Gastroesophageal sphincter (tissue), 4 donors: ENCODE data around the gene L3MBTL1. TPM values are rescaled to one million over a fixed set of nuclear protein-coding genes. Genes with fewer than 3 reads are reported as not detected.

Experiments used
- ATAC-seq: fragments of 150-250 bp; one replicate; pipeline ENCODE4 v1.9.1; 2016; ENCODE audit warnings: mild to moderate bottlenecking, moderate library complexity
- H3K27ac ChIP-seq, 4 donors: fragments of 200-600 bp; sonication (generic) in 3 of 4; 1 replicate in 3 of 4; 2 replicates in 1 of 4; pipeline ENCODE4 v1.5.1; 2016 to 2019
- H3K27me3 ChIP-seq: fragments of 200-600 bp; sonication (generic); one replicate; pipeline ENCODE4 v1.5.1; 2019
- H3K36me3 ChIP-seq, 2 donors: fragments of 200-600 bp; sonication (generic); one replicate each; pipeline ENCODE4 v1.5.1; 2019; ENCODE audit warnings: control low read depth in 1 of 2
- H3K4me1 ChIP-seq, 3 donors: fragments of 200-600 bp; sonication (generic); 1 replicate in 2 of 3; 2 replicates in 1 of 3; pipeline ENCODE4 v1.5.1; 2016 to 2019; ENCODE audit warnings: control low read depth in 2 of 3
- H3K4me3 ChIP-seq, 2 donors: fragments of 200-600 bp; sonication (generic); one replicate each; pipeline ENCODE4 v1.5.1; 2019; ENCODE audit warnings: mild to moderate bottlenecking in 1 of 2, moderate library complexity in 1 of 2
- H3K9me3 ChIP-seq, 3 donors: fragments of 200-600 bp; sonication (generic); one replicate each; pipeline ENCODE4 v1.5.1; 2017 to 2019; ENCODE audit warnings: control low read depth in 2 of 3
- EP300 ChIP-seq: sonication (generic); formaldehyde crosslinking; IDR thresholded peaks from one replicate; pipeline ENCODE4 v1.6.1; 2017; ENCODE audit warnings: antibody characterized with exemption, mild to moderate bottlenecking
- POLR2A ChIP-seq, 2 donors: fragments of 450-650 bp; IDR thresholded peaks; one replicate each; pipeline ENCODE4 v1.6.1; 2017; ENCODE audit warnings: antibody characterized with exemption in 2 of 2, mild to moderate bottlenecking in 2 of 2, moderate library complexity in 1 of 2
- POLR2AphosphoS5 ChIP-seq: sonication (generic); formaldehyde crosslinking; IDR thresholded peaks from one replicate; pipeline ENCODE4 v1.6.1; 2017; ENCODE audit warnings: antibody characterized with exemption
- WGBS, 2 donors: methylation state at CpG; one replicate each; pipeline ENCODE4 v1.1.5; 2018; ENCODE audit warnings: low coverage in 1 of 2; 5-methylcytosine and 5-hydroxymethylcytosine counted together
- total RNA-seq, 4 donors: library from RNA; depleted of rRNA; stranded (reverse); fragments of >200 nt; gene quantifications; one replicate each; pipeline ENCODE4 v1.1.0, GENCODE V29; 2016
- TF ChIP-seq, protein P1 (sequence below), 4 experiments: fragments of 200-600 bp in 2 of 4; fragments of 450-650 bp in 2 of 4; sonication (generic) in 1 of 4; IDR thresholded peaks; one replicate each; pipeline ENCODE4 v1.5.1; 2017 to 2019; ENCODE audit warnings: antibody characterized with exemption in 4 of 4, mild to moderate bottlenecking in 2 of 4, moderate library complexity in 2 of 4

L3MBTL1 gene
- total RNA-seq, 4 donors from 2014 or later: 7.5 to 34.7 (median 15.7) TPM

DNA sequence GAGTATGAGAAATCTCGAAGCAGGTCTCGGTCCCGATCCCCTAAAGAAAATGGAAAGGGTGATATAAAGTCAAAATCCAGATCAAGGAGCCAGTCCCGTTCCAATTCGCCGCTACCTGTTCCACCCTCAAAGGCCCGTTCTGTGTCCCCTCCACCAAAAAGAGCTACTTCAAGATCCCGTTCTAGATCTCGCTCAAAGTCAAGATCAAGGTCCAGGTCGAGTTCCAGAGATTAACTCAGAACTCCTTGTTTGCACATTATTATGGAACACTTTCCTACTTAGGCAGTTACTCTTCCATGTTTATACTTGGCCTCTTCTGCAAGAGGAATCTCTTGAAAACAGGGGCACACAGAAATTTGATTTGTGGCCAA lies 46.7 kb upstream of the L3MBTL1 start:
- TF ChIP-seq POLR2AphosphoS5: no peak
- no peak for TF ChIP-seq EP300
- TF ChIP-seq, protein P1, sequence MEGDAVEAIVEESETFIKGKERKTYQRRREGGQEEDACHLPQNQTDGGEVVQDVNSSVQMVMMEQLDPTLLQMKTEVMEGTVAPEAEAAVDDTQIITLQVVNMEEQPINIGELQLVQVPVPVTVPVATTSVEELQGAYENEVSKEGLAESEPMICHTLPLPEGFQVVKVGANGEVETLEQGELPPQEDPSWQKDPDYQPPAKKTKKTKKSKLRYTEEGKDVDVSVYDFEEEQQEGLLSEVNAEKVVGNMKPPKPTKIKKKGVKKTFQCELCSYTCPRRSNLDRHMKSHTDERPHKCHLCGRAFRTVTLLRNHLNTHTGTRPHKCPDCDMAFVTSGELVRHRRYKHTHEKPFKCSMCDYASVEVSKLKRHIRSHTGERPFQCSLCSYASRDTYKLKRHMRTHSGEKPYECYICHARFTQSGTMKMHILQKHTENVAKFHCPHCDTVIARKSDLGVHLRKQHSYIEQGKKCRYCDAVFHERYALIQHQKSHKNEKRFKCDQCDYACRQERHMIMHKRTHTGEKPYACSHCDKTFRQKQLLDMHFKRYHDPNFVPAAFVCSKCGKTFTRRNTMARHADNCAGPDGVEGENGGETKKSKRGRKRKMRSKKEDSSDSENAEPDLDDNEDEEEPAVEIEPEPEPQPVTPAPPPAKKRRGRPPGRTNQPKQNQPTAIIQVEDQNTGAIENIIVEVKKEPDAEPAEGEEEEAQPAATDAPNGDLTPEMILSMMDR (IDR thresholded peaks at IDR 0.05): no peak
- no peak for TF ChIP-seq POLR2A (IDR thresholded peaks at IDR 0.05)

DNA sequence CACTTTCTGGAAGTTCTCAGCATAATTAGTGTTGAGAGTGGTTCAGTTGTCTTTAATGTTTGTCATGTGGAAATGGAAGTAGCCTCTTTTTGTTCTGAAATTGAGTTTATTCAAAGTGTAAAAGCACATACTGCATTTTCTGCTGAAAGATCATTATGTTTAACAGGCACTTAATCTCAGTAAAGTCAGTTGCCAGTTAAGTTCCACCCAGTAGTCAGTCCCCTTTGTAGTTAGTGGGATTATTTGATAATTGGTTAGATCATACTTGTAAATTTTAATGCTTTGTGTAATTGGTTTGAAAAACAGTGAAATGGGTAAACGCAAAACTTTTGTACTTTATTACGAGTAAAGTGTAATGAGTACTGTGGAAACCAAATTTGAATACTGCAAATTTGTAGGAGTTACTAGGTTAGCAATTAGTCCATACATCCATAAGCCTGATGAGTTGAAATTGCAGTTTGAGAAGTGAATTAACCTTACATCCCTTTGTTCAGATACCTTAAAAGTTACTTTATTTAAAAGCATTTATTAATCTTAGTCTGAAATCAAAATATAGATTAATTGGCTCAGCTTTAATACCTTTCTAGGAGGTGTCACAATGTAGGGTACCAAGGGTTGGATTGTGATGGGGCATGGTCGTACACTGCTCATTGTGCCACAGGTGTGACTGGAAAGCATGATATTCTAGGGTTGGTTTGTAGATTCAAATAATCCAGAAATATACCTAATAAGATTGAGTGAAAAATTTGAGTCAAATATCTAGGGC lies 45.4 kb upstream of the L3MBTL1 start:
- peaks cover 0 to 50% (median 5%) of the 10 kb centered on the region in 3 donors for H3K4me1 ChIP-seq
- peaks cover 13 to 82% of the 10 kb centered on the region in 2 donors for H3K36me3 ChIP-seq
- H3K27ac ChIP-seq: no peak overlapping the region
- no peak overlapping the region for H3K4me3 ChIP-seq
- TF ChIP-seq, protein P1 (IDR thresholded peaks at IDR 0.05): no peak
- TF ChIP-seq POLR2A (IDR thresholded peaks at IDR 0.05) (no peak), EP300 (no peak), POLR2AphosphoS5 (no peak)
- H3K27me3 ChIP-seq: no peaks in the 10 kb centered on the region
- ATAC-seq: no peak
- no peaks in the 10 kb centered on the region for H3K9me3 ChIP-seq
- WGBS, 2 donors: 82 to 89% methylated on average over 3 of the region's 3 CpGs

More for the DNA sequence above, 46.7 kb upstream of the L3MBTL1 start:
- Histone ChIP-seq H3K9me3 (no peaks in the 10 kb centered on the region), H3K27me3 (no peaks in the 10 kb centered on the region), H3K4me3 (no peak overlapping the region), H3K36me3 (peaks cover 13 to 69% of the 10 kb centered on the region in 2 donors), H3K4me1 (peaks cover 0 to 58% (median 5%) of the 10 kb centered on the region in 3 donors), H3K27ac (no peak overlapping the region)
- WGBS, 2 donors: 86 to 95% methylated on average over 10 of the region's 10 CpGs
- ATAC-seq: no peak

- ATAC-seq: no peak
- H3K4me1 ChIP-seq: peaks cover 0 to 50% (median 5%) of the 10 kb centered on the region in 3 donors
- H3K27ac ChIP-seq: no peak overlapping the region
- H3K27me3 ChIP-seq: no peaks in the 10 kb centered on the region
- no peak for TF ChIP-seq POLR2A (IDR thresholded peaks at IDR 0.05)
- no peak for TF ChIP-seq EP300
- TF ChIP-seq, protein P1 (IDR thresholded peaks at IDR 0.05): no peak
- no peak for TF ChIP-seq POLR2AphosphoS5
- WGBS, 2 donors: 60 to 74% methylated on average over 3 to 4 of the region's 4 CpGs
- H3K9me3 ChIP-seq: no peaks in the 10 kb centered on the region
- no peak overlapping the region for H3K4me3 ChIP-seq
- H3K36me3 ChIP-seq: peaks cover 13 to 90% of the 10 kb centered on the region in 2 donors
Measured at GRCh38 chr20:43462660-43463526, 44.6 kb upstream of the L3MBTL1 start.

GRCh38 chr20:43463527-43464218 lies 43.8 kb upstream of the L3MBTL1 start:
- TF ChIP-seq, protein P1 (IDR thresholded peaks at IDR 0.05): no peak
- no peak for TF ChIP-seq POLR2AphosphoS5
- TF ChIP-seq EP300: no peak
- TF ChIP-seq POLR2A (IDR thresholded peaks at IDR 0.05): no peak

More at GRCh38 chr20:43463527-43464218, 43.8 kb upstream of the L3MBTL1 start:
- no peak for ATAC-seq
- Histone ChIP-seq H3K36me3 (peaks cover 13 to 98% of the 10 kb centered on the region in 2 donors), H3K27ac (no peak overlapping the region), H3K4me3 (no peak overlapping the region), H3K9me3 (no peaks in the 10 kb centered on the region), H3K27me3 (no peaks in the 10 kb centered on the region), H3K4me1 (peaks cover 0 to 49% (median 5%) of the 10 kb centered on the region in 3 donors)
- WGBS, 2 donors: 58 to 59% methylated on average over 3 of the region's 3 CpGs
